DMS153 (cell line): Measurements from ENCODE around the gene PTTG2.
"Not testable (repeated sequence)": the region's sequence is repeated elsewhere in the genome, so short reads cannot be mapped to it uniquely, and the experiment has no call there.

Experiments used
- DNase-seq: peaks from one replicate; lab custom pipeline; 2025; lab: John Stamatoyannopoulos, UW

Gene PTTG2

GRCh38 chr4:37960098-37960497 is at the start of gene PTTG2:
PTTG2 (plus strand) TSS chr4:37960398; CDS start chr4:37960435, 37 bp downstream.
- no peak for DNase-seq

DNA sequence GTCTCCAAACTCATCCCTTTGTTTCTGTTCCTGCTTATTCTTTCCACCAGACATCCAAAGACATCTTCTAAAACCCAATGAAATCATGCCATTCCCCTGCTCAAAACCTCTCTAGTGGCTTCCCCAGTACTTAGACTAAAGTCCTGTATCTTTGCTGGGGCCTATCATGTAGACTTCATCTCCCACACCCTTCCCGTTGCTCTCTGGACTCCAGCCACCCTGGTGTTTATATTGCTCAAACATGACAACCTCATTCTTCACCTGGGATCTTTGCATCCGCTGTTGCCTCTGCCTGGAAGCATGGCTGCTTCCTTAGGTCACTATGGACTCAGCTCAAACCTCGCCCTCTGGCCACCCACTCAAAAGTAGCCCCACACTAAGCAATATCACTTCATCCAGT is 45.7 kb upstream of the PTTG2 start:
- DNase-seq, result no peak

- no peak for DNase-seq
Observed at GRCh38 chr4:37917388-37917787, 42.8 kb upstream of the PTTG2 start.

DNA sequence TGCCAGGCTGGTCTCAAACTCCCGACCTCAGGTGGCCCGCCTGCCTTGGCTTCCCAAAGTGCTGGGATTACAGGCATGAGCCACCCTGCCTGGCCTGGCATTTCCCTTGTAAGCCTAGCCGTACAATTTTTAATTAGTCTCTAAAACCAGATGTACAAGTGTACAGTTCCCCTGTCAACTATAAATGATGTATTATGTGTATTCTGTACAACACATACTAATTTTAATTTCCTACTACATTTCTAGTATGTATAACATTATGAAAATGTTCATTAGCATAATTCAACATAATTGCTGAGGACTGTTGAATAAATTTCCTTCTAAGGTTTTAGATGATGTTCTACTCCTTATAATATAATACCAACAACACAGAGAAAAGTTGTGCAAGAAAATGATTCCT is 41.5 kb upstream of the PTTG2 start:
- DNase-seq, result no peak

GRCh38 chr4:37922328-37922727 is 37.9 kb upstream of the PTTG2 start:
- DNase-seq, result no peak

DNA sequence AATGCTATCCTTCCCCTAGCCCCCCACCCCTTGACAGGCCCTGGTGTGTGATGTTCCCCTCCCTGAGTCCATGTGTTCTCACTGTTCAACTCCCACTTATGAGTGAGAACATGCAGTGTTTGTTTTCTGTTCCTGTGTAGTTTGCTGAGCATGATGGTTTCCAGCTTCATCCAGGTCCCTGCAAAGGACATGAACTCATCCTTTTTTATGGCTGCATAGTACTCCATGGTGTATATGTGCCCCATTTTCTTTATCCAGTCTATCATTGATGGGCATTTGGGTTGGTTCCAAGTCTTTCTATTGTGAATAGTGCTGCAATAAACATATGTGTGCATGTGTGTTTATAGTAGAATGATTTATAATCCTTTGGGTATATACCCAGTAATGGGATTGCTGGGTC is 37.1 kb upstream of the PTTG2 start:
- not testable (repeated sequence) for DNase-seq

DNA sequence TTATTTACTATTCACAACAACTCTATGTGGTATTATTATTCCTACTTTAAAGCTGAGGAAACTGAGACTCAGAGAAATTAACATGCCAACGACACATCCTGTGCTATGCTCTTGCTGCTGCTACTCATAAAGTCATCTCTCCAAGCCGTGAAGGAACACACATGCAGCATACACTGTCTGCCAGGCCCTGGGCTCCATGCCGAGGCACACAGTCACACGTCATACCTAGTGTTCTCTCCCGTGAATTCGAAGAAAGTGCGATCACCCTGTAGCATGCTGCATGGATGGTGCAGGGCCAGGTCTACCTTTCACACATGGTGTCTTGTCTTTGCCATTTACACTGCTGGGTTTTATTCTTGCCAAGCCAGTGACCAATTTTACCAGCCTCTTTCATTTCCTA is 35.3 kb upstream of the PTTG2 start:
- DNase-seq, result no peak

DNA sequence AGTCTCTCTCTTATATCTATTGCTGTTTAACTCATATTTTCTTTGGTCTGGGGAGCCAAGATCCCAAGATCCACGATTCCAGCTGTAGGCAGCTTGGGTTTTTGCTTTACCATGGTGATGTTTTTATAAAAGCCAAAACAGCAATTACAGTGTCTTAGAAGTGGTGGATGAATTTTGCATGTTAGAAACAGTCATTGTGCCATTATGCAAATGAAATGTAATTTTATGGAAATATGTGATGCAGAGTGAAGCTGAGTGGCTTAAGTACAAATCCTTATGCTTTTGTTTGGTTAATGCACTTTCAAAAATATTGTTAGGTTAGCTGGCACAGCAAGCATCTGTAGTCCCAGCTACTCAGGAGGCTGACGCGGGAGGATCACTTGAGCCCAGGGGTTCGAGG is 32.8 kb upstream of the PTTG2 start:
- no peak for DNase-seq

GRCh38 chr4:37928426-37929416 is 31.5 kb upstream of the PTTG2 start:
- DNase-seq, result no peak

DNA sequence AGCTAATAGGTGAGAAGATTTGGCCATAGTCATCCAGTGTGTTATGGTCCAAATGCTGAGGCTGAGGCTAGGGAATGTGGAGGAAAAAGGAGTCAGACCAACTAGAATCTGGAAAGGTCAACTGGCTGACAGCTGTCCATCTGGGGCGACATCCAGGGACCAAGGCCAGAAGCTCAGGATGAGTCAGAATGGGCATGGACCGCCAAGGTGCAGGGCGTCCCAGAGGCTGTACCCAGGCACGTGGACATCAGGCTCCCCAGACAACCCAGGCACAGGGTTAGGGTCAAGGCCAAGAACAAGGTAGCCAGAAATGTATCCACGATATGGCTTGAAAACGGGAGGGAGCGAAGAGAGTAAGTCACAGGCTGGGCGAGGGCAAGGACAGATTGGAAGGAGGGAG is 26.1 kb upstream of the PTTG2 start:
- no peak for DNase-seq

GRCh38 chr4:37934609-37935008 is 25.6 kb upstream of the PTTG2 start:
- DNase-seq, result no peak

DNA sequence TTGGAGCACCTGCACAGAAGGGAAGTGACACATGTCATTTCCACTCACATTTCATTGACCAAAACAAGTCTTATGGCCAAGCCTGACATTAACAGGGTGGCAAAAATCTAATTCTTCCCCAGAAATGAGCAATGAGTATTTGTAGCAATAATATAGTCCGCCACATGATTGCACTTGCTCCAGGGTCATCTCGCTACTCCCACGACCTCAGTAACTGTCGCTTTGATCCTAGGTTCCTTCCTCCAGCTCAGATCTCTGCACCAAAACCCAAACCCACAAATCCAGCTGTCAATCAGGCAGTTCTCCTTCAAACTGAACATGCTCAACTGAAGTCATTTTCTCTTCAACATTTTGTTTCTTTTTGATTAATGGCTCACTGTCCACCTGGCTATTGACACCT is 25.2 kb upstream of the PTTG2 start:
- DNase-seq, result no peak

GRCh38 chr4:37936889-37937498 is 23.2 kb upstream of the PTTG2 start:
- no peak for DNase-seq

DNA sequence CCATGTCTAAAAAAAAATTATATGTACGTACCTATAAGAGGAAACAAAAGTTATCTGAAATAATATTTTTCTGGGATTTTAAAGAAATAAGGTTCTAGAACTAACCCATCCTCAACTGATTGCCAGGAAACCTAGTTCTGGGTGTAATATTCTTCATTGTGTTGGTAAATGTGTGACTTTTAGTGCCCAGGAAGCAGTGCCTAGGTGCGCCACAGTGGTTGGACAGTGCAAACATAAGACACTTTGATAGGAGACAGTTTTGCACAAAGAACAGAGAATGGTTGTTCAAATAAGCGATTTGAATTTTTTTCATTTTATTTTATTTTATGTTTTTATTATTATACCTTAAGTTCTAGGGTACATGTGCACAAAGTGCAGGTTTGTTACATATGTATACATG is 22.0 kb upstream of the PTTG2 start:
- DNase-seq, result no peak

GRCh38 chr4:37946503-37947179 is 13.6 kb upstream of the PTTG2 start:
- no peak for DNase-seq

DNA sequence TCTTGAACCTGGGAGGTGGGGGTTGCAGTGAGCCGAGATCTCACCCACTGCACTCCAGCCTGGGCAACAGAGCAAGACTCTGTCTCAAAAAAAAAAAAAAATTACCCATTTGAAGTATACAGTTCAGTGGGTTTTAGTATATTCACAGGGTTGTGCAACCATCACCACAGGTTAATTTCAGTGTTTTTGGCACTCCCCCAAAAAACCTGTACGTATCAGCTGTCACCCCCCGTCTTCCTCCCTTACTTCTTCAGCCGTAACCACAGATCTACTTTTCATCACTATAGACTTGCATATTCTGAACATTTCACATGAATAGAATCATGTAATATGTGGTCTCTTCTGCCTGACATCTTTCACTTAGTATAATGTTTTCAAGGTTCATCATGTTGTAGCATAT is 11.7 kb upstream of the PTTG2 start:
- DNase-seq, result no peak

- no peak for DNase-seq
Observed at GRCh38 chr4:37949636-37950426, 10.4 kb upstream of the PTTG2 start.

- no peak for DNase-seq
Observed at GRCh38 chr4:37951461-37952352, 8.5 kb upstream of the PTTG2 start.

- no peak for DNase-seq
Observed at GRCh38 chr4:37953156-37953555, 7.0 kb upstream of the PTTG2 start.

DNA sequence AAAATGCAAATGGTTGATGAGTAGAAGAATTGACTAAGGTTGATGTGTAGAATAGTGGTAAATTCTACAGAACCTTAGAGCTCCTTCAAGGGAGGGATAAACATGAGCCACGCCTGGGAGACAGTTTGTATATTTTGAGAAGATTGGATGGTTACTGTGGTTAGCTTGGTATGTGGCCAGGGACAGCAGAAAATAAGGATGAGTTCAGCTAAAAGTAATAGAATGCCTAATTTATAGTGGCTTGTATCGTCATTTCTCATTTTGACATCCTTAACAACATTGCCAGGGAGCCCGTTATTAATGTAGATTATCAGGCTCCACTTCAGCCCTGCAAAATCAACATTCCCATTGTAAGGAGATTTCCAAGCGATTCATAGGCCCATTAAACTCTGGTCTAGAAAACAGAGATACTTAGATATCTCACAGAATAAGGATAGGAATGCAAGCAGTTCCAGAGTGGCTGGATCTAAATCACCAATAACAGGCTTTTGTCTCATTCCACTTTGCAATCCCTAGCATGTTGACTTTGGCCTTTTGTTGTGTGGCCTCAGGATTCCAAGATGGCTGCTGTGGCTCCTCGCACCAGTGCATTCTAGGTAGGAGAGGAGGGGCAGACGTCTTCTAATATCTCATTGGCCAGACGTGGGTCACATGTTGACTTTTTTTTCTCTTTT is 6.4 kb upstream of the PTTG2 start:
- DNase-seq, result no peak
